GM21367 (cell line): ENCODE results near the gene GPR35.

Source experiments
- ATAC-seq: cut with Tn5 transposase; IDR thresholded peaks from one replicate; pipeline ENCODE4 v1.9.1; 2021; ENCODE audit not compliant: unreplicated experiment

GPR35 gene

DNA sequence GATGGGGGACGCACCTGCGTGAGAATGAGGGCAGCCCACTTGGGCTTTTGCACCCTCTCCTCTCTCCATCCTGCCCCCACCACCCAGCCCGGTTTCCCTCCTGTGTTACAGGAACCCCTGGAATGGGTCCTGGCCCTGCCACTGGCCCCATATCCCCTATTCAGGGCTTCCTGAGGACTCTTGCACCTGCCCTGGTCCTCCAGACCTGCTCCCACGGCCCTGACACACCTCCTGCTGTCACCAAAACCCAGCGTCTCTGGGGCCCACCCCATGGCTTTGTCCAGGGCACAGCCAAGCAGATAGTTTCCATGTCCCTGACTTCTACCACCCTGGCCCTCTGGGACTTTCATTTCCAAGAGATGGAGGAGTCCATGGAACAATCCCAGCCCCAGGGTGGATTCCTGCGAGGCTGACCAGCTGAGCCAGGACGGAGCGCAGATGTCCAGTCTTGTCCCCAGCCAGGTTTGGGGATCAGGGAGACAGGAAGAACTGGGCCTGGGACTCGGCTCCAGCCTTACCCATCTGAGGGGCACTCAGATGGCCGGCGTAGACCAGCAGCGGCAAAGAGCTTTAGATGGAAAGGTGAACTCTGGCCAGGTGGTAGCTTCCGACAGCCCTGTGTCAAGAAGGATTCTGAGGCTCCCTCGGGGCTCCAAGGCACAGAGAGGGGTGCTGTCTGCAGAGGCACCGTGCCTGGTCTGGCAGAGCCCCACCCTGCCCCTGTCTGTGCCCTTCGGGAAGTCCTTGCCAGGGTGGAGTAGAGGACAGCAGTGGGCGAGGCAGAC lies 12.0 kb downstream of the GPR35 start:
- no peak for ATAC-seq

DNA sequence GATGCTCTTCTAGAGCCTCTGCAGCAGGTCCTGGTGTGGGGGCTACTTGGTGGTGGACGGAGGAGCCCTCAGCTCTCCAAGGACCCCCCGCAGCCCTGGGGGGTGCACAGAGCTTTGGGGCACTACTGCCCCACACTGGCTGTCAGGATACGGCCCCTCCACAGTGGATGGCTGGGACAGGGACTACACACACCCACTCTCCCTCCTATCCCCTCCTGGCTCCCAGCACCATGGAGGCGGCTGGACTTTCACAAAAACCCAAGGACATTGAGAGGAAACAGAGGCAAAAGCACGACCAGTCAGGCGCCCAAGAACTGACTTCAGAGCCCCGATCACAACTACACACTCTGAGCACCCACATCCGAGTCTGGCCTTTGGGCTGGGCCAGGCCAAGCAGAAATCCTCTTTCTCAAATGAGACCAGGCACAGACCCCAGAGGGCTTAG lies 12.6 kb downstream of the GPR35 start:
- ATAC-seq, result no peak

DNA sequence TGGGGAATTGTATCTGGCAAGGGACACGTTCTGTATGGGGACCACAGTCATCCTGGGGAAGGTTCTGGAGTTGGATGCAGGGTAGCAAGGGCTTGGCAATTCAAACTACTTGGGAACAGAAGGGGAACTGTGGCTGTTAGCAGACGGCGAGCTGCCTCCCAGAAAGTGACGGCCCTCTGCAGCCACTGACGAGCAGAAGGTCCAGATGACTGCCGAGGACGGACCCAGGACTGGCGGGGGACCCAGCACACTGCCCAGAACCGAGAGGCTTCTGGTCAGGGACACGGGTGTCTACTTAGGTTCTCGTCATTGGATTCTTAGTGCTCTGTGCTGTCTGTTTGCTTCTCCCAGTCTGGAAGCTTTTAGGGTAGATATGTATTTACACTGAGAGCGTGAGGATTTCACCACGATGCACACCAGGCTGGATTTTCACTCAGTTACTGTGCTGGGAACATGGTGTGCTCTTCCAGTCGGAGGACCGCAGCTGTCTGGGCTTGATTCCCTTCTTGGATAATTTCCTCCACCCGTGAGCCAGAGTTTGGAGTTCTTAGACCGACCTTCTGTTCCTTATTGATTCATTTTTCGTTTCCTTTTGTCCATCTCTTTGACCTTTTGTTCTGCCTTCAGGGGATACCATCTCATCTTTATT lies 13.4 kb downstream of the GPR35 start:
- ATAC-seq, result no peak

DNA sequence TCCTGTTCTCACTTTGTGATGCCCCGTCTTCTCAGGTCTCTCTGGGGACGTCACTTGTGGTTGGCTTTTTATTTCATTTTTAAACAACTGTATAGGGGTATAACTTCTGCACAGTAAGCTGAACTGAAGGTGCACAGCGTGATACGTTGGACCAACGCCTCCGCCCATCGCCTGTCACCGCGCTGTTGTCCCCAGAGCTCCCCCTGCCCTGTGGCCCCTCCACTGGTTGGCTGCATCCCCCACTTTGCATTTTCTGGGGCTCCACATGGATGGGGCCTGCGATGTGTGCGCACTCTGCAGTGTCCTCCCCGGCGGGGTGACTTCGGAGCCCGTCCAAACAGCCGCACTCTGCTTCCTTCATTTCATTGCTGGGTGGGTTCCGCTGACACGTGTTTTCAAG lies 14.3 kb downstream of the GPR35 start:
- no peak for ATAC-seq

DNA sequence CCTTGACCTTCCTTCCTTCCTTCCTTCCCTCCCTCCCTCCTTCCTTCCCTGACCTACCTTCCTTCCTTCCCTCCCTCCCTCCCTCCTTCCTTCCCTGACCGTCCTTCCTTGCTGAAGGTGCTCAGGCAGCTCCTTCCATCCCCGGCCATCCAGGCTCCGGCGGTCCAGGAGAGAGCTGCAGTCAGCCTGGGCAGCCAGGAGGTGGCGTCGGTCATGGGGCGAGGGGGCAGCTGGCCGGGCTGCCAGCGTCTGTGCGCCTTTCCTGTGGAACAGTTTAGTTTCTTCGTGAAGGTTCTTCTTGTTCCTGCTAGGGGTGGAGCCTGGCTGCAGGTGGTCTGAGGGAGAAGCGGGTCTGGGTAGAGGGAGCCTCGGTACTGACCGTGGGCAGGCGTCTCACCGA lies 15.7 kb downstream of the GPR35 start:
- no peak for ATAC-seq

DNA sequence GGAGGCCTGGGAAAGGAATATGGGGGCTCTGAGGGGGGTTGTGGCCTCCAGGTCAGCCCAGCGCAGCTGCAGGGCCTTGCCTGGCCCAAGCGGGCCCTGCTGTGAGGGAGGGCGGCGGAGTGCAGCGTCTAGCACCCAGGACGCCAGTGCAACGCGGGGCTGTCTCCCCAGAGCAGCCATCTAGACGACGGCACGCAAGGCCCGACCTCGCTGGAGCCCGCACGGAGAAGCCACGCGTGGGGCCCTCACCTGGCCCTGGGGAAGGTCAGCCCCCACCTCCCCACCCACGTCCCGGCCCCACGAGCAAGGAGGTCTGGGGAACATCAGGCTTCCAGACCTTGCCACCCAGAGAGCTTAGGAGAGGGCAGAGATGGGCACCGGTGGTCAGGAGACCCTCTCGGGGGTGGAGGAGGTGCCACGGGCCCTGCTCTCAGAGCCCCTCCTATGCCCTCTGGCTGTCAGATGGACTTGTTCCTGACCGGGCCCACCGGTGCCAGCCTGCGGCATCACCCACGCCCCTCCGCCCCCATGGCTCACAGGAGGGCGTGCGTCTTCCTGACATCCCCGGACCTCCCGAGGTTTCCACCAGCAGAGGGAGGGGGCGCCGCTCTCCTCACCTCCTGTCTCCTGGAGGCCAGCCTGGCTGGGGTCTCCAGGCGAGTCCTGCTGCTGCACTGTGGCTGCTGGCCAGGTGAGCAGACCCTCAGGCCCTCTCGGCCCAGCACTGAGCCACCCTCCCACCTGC lies 17.0 kb downstream of the GPR35 start:
- ATAC-seq, result no peak

DNA sequence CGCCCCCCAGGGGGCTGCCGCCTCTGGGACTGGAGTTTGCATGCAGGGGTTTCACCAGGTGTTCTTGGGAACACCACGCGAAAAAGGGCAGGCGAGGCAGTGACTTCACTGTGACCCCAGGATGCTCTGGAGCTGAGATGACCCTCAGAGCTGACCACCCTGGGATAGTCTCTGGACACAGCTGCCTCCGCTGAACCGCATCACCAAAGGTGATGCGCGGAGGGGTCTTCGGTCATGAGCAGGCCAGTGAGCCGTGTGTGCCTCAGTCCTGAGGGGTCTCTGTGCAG lies 17.5 kb downstream of the GPR35 start:
- ATAC-seq, result no peak

DNA sequence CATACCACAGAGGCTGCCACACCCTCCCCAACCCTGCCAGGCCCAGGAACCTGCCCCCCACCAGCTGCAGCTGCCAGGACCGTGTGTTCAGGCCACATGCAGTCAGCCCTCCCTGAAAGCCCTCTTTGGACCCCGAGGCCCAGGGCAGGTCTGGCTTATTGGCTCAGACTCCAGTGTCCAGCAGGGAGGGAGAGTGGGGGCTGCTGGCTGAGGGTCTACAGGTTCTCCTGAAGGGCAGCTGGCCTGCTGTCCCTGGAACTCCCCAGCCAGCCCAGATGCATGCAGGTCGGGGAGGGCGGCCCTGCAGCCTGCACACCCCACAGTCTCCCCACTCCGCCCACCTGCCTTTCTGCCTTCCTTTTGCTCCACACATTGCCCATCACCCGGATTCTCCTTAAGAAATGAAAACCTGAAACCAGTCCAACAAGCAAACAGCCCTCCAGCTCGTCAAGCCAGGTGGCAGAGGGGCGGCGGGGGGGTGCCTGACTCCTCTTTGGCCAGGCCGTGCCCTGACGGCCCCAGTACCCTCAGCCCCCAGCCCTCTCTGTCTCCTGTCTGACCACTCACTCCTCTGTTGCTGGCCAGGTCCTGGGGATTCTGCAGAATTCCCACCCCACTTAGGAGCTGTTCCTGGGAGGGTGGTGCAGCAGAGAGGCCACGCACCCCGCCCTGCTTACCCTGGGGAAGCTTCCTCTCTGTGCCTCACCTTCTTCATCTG lies 18.0 kb downstream of the GPR35 start:
- no peak for ATAC-seq

DNA sequence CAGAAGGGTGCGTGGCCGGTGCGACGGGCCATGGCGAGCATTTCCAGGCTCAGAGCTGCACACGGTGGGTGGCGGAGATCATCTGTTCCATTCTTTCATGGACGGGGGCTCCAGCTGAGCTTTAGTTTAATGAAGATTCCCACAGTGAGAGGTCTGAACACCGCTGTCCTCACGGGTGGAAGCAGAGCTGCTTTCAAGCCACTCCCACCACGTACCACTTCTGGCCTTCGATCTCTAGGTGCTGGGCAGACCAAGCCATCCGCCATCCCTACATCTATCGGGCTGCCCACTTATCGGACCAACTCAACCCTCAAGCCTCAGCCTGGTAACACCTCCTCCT lies 18.5 kb downstream of the GPR35 start:
- no peak for ATAC-seq

DNA sequence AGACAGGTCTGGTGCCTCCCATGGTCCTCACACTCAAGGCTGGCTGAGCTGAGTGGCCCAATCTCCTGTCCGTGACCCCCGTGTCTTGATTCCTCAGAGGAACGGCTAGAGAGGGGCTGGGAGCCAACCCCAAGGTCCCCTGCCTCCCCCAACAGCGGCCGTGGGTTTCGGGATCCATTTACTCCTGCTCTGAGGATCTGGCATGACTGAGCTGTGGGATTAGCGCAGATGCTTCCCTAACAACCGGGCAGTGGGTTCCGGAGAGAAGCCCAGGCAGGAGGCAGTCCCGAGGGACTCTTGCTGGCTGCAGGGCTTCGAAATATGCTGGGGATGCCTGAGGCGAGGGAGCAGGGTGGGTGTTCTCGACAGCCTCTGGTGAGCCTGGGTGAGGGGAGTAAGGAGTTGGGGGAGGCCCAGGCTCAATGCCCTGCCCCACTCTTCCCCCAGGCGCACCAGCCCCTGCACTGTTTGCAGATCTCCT lies 18.9 kb downstream of the GPR35 start:
- no peak for ATAC-seq

DNA sequence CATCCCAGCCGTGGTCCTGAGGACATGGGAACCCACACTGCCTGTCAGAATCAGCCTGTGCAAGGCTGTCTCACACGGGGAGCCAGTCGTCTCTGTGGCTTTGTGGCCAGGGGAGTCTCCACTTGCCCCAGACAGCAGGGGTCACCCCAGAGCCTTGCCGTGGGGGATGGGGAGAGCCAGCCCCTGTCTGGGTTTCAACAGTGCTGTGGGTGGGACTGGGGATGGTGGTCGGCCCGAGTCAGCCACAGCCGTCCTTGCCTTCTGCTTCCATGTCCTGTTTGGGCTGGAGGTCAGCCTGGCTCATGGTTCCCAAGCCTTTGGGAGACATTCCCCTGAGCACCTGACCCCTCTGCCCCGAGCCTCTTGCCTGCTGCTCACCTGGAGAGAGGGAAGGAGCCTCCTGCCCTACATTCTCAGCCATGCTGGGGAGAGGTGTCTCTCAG lies 19.6 kb downstream of the GPR35 start:
- no peak for ATAC-seq

DNA sequence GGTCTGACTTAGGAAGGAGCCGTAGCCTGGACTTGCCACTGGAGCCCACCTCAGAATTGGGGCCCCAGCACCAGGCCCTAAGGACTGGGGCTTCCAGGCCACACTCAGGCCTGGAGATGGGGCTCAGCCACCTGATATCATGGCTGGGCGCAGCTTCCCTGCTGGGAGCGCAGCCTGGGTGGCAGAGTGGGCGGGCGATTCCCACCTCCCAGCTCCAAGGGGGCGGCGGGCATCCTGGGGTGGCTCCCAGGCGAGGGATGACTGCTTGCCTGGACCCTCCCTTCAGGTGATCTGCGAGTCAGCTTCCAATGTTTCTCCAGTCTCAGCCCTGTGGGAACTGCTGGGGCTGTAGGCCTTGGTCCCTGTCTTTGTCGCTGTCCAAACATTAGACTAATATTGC lies 20.1 kb downstream of the GPR35 start:
- no peak for ATAC-seq

DNA sequence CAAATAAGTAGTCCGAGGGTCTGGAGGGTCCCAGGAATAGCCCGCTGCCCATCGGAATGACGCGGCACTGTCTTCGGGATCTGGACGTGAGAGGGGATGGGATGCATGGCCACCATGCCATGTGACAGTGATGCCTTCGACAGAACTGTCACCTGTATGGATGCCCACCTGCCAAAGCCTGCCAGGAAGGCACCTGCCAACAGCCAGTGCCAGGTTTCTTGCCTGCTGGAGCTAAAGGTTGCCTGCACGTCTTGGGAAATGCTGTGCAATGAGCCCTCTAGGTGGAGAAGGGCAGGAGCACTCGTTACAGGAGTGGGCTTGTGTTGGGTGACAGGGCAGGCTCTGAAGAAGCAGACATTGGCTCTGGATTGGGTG lies 20.5 kb downstream of the GPR35 start:
- no peak for ATAC-seq

DNA sequence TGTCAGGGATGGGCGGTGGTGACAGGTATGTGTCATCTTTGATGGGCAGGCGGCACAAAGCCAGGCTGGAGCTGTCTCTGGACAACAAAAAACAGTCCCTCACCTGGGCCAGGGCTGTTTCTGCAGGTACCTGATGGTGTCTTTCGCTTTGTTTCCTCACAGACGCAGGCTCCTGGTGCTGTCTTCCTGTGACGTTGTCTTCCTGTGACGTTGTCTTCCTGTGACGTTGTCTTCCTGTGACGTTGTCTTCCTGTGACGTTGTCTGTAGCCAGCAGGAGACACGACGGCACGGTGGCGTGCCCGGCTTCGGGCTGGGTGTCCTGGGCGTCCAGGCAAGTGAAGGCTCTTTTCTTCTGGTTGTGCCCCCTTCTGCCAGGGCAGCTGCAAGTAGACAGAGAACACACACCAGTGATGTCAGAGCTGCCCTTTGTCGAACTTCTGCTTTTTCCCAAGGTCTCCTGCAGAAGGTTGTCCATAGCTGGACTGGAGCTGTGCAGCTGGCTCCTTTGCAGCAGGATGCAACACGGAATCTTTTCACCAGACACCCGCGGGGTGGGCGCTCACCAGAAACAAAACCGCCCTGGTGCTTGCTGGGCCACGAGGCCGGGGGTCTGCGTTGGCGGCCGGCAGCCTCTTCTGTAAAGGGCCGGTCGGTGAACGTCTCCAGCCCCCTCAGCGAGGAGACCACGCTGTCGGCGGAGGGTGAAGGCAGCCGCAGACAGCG lies 21.1 kb downstream of the GPR35 start:
- ATAC-seq, result no peak

DNA sequence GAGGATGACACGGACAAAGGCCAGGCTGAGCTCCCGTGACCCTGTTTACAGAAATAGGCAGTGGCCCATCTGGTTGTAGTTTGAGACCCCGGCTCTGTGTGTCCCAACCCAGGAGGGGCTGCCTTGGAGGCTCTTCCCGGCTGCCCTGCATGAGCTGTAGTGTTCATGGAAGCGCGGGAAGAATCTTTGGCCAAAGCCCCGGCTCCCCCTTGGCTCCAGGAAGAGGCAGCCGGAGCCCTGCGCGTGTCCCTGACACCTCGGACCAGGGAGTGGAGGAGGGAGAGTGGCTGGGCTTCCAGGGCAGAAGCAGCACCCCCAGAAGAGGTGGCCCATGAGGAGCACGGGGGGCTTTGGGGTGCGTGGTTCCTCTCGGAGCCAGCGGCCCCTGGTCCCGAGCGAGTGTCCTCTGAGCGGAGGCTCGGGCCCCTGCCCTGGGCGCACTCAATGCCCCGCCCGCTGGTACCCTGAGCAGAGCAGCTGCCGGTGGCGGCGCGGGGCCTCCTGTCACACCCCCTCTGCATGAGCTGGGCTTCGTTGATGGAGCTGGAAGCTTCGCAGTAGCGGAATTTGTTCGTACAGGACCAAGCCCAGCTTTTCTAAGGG lies 21.7 kb downstream of the GPR35 start:
- no peak for ATAC-seq

DNA sequence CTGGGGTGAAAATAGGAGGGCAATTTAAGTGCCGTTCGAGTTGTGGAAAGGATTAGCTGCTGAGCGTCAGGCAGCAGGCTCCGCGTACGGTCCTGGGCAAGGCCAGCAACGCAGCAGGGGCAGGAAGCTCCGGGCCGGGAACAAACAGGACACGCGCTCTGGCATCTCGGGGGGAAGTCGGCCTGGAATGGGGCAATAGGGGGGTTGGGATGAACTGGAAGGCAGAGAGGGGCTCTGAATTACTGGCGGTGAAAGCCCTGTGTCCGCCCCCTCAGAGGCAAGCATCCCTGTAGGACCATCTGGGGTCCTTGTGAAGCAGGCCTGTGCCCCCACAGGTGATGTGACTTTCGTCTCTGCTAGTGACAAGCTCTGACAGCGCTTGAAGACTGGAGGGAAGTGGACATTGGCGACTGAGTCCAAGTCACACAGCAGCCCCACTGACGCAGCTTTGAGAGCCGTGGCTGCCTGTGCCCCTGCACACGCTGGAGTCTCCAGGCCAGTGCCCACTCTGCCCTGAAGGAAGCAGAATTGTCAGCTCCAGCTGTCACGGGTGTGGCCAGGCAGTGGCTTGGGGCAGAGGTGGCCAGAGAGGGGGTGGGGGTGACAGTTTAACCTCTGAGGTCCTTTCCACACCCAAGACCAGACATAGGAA lies 22.3 kb downstream of the GPR35 start:
- ATAC-seq, result no peak

DNA sequence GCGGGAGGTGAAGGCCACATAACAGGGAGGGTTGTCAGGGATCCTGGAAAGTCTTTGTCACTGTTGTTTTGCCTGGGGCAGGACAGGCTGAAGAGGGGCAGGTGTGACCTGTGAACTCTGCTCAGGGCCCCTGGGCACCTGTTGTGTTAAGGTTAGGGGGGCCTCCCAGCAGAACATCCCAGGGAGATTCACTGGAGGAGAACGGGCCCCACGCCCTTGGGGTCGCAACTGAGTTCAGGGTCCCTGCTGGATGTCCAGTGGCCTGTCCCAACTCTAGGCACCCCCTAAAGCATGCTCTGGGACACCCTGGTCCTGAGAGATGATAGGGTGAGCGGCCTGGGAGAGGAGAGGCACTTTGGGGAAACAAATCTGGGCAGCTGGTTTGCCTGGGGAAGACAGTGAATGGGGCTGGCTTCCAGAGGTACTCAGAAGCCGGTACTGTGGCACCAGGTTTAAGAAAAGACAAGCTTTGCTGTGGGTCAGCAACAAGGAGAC lies 22.9 kb downstream of the GPR35 start:
- ATAC-seq, result no peak

DNA sequence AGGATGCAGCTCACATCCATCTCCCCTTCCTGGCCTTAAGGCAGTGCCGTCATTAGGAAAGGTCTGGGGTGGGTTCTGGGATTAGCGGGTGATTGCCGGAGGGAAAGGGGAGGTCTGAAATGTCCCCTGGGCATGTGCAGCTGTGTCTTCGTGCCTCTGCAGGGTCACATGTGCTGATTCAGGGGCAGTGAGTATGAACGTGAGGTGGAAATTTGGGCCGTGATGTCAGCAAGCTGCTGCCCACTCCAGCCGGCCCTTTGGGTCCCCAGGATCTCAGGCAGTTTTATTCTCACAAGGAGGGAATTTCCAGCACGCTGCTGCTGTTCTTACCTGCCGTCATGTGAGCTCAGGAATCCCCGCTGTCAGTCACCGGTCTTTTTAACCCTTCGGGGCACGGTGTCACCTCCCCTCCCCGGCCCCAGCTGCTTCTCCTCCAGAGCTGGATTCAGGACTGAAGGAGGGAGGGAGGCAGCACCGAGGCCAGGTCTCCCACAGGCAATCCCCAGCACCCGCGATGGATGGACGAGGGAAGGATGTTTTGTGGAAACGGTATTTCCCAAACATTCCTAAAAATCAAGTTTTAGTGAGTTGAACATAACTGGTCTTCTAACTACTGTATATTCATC lies 23.5 kb downstream of the GPR35 start:
- no peak for ATAC-seq

DNA sequence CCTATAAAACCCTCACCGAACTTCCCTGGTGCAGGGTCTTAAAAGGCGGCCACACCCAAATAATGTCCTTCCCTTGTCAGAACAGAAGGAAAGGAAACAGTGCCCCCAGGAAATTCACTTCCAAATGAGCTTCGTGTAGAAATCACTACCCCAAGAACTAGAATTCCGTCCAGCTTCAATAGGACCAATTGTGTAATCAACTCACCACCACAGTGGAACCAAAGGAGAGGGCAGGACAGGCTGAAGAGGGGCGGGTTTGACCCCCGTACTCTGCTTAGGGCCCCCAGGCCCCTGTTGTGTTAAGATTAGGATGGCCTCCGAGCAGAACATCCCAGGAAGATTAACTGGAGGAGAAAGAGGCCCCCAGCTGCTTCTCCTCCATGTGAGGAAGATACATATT lies 24.1 kb downstream of the GPR35 start:
- no peak for ATAC-seq
